Right ventricle myocardium inferior (tissue), 1 donor: Measurements from ENCODE around the gene GCN1. TPM values are rescaled to one million over a fixed set of nuclear protein-coding genes. Genes with fewer than 3 reads are reported as not detected.

ENCODE experiments used
- ATAC-seq: fragments of 200-7000 bp; cut with Tn5 transposase; one replicate; pipeline ENCODE4 v1.9.1; 2020; ENCODE audit warnings: mild to moderate bottlenecking, moderate library complexity
- DNase-seq: peaks from one replicate; pipeline ENCODE4 v3.0.0; 2021; ENCODE audit errors: missing footprints
- intact Hi-C: fragments of 100-400 bp; cut with DNase I; formaldehyde crosslinking; loops from one replicate; pipeline ENCODE4 v1.11.0; 2022
- total RNA-seq: library from RNA; stranded (reverse); fragmentation: NEBNext Ultra II Directional; extraction: Animal tissue kit (Norgen Biotek cat#: 25700); gene quantifications from one replicate; pipeline ENCODE4 v1.2.1, GENCODE V29; 2021
- donor health status: DM: no; HTN: yes; CAD: no; lungs with severe emphysema.

GCN1 gene
- total RNA-seq, 1 donor from 2014 or later: 35.7 TPM

DNA sequence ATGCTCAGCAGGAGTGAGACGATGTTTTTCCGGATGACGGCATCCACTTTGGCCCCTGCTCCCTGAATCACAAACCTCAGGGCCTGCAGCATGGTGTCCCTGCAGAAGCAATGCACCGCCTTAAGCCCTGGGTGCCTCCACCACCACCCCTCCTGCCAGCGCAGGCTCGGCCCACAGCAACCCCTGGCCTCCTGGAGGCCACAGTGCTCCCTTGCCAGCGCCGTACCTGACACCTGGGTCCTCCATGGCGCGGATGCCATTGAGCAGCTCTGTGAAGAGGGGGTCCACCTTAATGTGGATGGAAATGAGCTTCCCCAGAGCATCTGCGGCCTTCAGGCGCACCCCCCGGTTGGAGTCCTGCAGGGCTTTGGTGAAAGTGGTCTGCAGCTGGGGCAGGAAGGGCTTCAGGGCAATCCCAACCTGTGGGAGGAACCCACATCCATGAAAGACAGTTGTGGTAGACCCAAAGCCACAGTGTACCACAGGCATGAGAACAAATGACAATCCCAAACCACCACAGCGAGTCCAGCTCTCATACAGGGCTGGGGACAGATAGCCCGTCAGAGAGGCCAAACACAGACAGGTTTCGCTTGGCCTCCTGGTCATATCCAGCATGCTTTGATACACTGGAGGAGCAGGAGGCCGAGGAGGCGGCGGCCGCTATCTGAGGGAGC lies 60.1 kb downstream of the GCN1 start:
- intact Hi-C loops: no loop called here
- DNase-seq: no peak
- no peak for ATAC-seq

DNA sequence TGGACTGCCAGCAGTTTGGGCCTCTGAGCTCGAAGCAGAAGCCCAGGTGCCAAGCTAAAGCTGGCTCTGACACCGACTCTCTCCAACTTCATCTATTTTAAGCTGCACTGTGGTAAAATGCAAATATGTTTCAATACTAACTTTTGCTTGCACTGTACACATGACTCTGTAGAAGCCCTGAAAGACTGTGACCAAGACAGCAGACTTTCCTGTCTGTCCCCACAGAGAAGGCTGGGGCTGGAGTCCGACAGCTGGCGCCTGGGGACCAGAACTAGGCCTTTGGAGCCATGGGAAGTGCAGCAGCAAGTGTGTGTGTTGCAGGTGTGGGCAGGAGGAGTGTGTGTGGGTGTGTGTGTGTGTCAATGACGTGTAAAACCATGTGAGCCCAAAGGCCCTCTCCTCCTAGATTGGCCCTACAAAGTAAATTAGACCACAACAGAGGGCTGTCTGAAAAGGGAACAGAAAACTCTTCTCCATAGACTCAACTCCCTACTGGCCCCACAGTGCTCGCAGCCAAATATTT lies 61.6 kb downstream of the GCN1 start:
- peak; percentile 59 for ATAC-seq
- no peak for DNase-seq
- intact Hi-C loops: no loop called here

DNA sequence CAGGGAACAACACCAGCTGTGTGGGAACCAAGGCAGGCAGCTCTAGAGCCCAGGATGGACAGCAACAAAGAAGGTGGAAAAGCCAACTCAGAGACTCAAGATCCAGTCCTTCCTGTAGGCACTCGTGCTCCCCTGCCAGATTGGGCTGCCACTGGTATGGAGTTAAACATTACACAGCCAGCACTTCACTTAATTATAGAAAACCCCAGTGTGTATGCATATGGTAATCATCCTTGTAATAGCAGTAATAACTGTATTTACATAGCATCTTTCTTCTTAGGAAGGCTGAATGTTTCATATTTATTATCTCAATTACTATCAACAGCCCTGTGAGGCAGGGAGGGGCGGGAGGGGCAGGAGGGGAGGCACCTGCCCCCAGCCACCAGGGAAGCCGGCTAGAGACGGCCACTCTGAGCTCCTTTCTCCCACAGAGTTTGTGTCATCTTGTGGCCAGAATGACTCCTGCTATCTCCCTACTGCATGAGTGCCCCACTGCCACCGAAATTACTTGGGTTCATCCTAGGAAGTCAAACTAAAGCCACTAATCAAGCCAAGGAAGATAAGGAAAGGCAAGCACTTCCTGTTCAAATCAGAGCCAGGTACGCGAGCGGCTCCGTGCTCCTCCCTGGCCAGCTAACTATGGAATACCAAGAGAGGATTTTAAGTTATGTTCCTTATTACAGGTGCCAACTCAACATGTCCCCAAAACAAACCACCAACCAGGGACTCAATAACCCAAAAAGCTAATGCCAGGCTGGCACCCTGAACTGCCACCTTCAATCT lies 62.3 kb downstream of the GCN1 start:
- intact Hi-C loops: no loop called here
- DNase-seq: no peak
- no peak for ATAC-seq

DNA sequence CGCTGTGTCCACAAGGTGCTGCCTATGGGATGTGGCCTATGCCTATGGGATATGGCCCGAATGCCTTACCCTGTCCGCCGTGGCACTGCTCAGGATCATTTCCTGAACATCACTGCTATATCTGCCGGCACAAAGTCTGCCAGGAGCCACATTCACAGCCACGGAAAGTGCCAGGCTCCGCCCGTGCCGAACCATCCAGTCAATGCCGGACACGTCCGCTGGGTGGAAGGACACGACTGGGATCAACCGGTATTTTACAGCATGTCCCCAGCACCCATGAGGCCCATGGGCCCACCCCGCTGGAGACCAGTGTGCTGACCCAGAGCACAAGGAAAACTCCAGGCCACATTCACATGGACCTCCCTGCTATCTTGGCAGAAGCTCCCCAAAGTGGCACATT lies 63.4 kb downstream of the GCN1 start:
- ATAC-seq (no peak), DNase-seq (no peak)
- intact Hi-C loops: no loop called here

DNA sequence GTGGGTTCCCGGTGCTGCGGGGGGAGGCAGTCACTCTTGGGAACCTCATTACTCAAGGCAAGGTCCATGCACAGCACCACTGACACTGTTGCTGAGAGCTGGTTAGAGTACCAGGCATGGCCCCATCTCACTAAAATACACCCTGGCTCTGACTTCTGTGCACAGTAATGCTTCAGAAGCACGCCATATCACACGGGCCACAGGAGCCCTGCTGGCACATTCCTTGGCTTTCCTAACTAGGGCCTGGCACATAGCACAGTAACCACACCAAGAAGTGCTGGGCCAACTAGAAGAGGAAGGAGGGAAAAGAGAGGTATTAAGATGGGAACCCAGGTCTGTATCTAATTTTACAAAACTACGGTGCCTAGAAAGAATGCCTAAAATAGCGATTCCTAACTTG lies 64.5 kb downstream of the GCN1 start:
- DNase-seq (no peak), ATAC-seq (peak; percentile 70)
- intact Hi-C loops: no loop called here

DNA sequence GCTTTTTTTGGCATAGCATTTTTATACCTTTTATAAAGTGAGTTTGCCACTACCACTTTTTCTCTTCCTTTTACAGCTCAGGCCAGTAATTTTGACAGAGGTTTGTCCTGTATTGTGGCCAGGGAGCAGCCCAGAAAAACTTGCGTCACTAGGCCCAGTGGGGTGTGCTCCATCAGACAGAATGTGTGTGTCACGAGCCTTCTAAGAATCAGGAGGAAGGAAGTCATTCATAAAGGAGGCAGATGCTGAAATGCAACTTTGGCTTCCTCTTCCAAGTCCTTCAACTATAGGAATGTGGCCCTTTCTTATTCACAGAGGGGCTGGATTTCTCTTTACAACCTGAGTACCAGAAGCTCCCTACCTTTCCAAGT lies 67.9 kb downstream of the GCN1 start:
- DNase-seq (no peak), ATAC-seq (no peak)
- intact Hi-C loops: no loop called here

DNA sequence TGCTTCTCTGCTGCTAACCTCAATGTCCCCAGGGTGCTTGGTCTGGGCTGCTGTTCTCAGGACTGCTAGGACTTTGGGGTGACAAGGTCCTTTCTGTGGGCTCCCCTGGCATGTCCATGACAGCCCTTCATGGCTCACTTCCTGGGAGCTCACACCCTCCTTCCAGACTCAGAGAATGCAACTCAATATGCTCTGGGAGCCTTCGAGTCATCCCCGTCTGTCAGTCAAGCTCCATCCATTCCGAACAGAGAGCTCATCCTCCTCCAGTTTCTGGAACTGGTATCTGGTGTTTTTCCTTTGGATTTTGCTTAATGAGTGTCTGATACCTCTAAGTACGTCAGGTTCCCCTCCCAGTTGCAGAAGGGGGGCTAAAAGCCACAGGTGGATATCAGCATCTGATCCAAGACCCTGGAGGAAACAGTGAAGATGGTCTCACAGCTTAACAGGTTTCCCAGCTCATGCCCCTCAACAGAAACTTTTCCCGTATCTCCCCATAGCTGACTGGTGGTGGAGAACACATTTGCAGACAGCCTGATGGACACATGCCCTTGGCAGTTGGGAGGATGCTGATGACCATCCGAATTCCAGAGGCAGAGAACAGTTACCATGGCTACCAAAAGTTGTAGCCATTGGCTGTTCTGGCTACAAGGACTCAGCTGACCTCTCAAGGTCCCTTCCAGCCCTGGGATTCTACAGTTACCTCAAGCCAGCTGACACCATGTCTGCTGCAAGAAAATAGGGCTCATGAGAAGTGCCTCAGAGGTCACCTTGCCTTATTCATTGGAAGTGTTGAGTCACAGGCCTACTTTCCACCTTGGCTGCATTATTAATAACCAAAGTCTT lies 68.5 kb downstream of the GCN1 start:
- intact Hi-C loops: no loop called here
- ATAC-seq (no peak), DNase-seq (no peak)

DNA sequence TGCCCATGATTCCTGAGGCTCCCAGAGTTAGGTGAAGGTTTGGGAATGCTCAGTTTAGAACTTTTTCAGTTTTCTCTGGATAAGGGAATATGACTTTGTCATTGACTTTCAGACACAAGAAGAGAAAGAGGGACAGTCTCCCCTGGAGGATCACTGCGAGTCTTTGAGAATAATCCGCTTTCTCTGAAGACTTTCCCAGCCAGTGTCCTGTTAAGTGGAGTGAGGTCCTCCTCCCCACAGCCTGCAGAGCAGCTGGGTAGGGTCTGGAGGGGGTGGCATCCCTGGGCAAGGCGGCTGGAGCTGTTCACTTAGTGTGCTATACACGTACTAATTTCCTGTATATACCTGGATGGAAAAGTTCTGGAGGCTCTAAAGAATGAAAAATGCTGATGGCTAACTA lies 69.5 kb downstream of the GCN1 start:
- no peak for DNase-seq
- no peak for ATAC-seq
- intact Hi-C loops: no loop called here

DNA sequence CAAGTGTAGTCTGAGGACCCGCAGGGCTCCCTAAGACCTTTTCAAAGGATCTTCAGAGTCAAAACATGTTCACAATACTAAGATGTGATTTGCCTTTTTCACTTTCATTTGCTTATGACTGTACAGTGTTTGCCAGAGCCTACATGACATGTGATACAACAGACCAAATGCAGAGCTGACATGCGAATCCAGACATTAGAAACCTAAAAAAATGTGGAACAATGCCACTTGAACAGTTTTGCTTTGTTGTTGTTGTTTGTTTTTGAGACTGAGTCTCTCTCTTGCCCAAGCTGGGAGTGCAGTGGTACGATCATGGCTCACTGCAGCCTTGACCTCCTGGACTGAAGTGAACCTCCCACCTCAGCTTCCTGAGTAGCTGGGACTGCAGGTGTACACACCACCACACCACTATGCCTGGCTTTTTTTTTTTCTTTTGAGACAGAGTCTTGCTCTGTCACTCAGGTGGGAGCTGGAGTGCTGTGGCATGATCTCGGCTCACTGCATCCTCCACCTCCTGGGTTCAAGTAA lies 72.7 kb downstream of the GCN1 start:
- DNase-seq: no peak
- intact Hi-C loops: no loop called here
- no peak for ATAC-seq

DNA sequence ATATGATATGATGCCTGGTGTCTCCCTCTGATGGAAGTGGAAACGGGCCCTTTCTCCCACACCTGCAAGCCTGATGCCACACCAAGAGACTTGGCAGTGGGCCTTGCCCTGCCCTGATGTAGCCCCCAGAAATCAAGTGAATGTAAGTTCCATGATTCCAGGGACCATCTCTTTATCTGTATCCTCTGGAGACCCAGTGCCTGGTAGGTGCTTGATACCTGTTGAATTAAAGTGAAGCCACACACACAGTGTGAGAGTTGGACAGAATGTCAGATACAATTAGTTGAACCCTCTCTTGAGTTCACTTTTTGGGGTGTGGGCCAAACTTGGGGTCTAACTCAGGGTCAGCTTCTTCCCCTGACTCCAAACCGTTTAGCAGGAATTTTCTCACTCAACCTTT lies 73.2 kb downstream of the GCN1 start:
- intact Hi-C loops: no loop called here
- DNase-seq (no peak), ATAC-seq (no peak)

DNA sequence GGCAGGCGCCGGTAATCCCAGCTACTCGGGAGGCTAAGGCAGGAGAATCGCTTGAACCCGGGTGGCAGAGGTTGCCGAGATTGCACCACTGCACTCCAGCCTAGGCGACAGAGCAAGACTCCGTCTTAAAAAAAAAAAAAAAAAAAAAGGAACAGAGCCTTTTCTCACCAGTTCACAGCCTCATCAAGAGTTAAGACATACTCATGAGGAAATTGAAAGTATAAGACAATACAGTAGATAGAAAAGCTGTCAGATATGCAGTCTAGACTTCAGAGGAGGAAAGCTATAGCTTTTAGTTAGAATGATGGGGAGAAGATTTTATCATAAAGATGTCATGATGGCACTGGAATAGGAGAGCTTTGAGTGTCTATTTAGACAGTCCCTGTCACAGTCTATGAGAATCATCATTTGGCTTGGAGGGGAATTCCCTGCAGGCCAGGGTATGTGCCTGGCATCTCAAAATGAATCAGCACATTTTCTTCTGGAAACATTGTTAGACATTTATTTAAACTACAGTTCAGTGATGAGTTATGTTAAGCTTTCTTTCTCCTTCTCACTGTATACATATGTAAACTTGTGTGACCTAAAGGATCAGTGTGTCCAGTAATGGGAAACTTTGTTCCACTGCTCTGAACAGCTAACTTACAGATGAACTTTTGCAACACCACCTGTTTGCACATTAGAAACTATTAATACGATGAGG lies 75.1 kb downstream of the GCN1 start:
- DNase-seq: no peak
- ATAC-seq: no peak
- intact Hi-C loops: no loop called here

DNA sequence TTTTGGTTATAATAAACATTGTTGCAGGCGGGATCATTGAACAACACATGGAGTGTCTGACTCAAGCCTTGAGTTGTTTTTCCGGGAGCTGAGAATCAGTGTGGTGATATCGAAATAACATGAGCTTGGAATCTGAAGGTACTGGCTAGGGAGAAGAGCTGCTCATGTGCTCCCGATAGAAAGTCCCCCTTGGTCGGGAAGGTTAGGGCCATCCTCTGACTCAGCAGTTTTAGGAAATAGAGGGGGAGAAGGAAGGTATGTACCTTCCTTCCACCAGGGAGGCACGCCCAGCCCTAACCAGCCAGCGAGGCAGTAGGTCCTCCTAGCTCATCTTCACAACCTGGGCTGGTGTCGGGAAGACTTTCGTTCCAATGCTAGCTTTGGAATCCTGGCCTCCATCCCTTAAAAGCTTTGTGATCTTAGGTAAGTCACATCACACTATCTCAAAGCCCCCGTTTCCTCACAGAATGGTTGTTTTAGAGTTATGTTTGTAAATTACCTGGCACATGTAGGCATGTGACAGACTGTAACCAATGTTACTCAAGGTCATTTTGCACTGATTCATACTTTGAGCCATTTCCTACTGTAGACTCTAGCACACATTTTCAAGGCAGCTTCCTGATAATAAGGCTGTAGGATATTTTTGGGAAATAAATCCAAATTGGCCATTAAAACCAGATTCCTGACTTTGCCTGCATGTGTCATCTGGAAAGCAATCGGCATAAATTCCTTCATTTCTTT lies 76.0 kb downstream of the GCN1 start:
- peak; percentile 45 for DNase-seq
- intact Hi-C loops: no loop called here
- no peak for ATAC-seq

DNA sequence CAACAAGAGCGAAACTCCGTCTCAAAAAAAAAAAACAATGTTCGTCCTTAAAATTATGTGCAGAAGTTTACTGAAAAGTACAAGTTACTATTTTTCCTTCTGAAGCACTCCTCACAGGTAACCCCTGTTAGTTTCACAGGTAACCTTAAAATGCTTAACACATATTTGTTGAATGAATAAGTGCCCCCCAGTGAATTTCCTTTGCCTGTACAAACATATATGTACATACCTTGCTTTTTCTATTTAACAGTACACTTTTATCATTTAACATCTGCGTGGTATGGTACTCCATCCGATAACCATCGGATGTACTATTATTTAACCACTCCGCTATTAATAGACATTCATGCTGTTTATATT lies 76.6 kb downstream of the GCN1 start:
- DNase-seq (no peak), ATAC-seq (no peak)
- intact Hi-C loops: no loop called here

DNA sequence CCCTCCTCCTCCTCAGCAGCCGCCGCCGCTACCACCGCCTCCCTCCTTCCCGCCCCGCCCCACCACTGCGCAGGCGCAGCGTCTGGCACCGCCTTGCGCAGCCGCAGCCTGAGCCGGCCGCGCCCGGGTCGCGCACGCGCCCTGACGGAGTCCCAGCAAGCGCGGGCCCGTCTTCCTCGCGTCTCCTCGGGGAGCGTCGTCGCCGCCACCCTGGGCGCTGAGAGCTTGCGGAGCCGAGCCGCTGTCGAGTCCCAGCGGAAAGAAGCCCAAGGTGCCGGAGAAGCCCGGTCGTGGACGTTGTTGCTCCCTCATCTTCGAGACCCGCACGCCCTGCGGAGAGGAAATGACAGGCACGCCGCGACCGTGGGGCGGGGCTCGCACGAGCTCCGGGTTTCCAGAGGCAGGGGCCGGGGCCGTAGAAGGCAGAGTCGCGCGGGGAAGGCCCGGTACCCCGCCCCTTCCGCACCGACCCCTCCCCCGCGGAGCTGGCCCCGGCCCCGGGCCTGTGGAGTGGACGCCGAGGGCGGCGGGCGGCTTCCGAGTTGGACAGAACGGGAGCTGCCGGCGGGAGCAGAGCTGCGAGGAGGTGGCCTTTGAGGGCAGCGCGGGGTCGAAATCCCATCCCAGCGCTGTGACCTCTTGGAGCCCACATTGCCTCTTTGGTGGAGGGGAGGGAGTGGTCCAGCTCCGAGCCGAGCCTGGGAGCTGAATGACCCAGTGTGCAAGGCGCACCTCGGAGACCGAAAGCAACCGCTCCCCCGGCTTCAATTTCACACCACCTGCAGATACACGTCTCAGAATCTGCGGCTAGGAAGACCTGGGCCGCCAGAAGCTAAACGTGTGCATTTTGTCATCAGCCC lies 77.5 kb downstream of the GCN1 start:
- ATAC-seq (peak; percentile 97), DNase-seq (peak; percentile 97)
- intact Hi-C loops: no loop called here

DNA sequence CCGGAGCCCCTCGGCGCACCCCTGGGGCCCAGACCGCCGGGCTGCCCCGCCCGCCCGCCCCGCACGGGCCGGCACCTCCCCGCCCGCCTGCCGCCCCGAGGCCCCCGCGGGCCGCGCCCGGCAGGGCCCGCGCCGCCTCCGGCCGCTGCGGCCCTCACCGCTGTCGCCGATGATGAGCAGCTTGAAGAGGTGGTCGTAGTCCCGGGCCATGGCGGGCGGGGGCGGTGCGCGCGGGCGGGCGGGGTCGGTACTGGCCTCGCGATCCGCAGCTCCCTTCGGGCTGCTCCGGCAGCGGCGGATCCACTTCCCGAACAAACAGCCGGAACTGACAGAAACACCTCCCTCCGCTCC lies 78.1 kb downstream of the GCN1 start, which contains the start of gene RAB35:
TSS of gene RAB35 (minus strand) at position 313 of the 351 bp plus-strand sequence. CDS start at position 210, 103 bp downstream.
- no peak for ATAC-seq
- DNase-seq: no peak
- intact Hi-C loops: no loop called here

DNA sequence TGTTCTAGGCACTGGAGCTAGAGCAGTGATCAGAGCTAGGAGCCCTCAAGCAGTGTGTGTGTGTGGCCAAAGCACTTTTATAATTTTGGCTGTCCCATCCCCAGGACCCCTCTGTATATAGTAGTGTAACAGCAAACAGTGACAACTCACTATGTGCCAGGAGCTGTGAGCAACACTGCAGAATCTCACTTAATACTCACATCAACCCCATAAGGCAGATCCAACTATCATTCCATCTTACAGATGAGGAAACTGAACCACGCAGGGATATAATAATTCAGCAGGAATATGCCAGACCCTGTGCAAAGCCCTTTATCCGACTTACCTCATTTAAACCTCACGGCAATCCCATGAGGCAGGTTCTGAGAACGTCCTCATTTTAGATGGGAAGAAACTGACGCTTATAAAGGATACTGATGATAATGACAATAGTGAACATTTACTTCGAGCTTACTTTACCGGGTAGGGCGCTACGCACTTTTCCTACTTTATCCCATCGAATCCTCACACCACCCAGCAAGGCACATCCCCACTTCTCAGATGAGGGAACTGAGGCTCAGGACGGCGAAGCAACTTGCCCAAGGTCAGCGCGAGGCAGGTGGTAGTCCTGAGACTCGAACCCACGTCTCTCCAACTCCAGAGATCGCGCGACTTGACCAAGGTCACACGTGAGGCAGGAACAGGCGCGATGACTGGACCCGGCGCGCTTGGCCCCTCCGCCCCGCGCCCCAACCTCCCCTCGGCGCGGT lies 78.6 kb downstream of the GCN1 start:
- no peak for ATAC-seq
- intact Hi-C loops: no loop called here
- peak; percentile 75 for DNase-seq

DNA sequence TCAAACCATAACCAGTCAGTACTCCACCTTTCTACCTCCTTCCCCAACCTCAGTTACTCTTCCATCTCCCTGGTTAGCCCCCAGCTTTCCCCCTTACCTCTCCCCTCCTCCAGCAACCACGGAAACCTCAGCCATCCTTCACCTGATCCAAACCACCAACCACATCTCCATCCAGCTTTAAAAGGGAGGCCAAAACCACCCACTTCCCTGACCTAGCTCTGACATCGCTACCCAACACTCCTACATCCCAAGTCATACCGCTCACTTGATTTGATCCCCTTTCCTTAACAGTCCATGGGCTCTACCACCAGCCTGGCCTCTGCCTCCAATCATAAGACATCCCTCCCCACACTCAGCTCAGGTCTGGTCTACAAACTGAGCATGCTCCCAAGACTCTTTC lies 79.4 kb downstream of the GCN1 start:
- ATAC-seq (no peak), DNase-seq (no peak)
- intact Hi-C loops: no loop called here
